Skeletal muscle satellite cell (primary cell): ENCODE results near the gene STK10.

Source experiments
- H3K27me3 ChIP-seq: 2 replicates; pipeline ENCODE4 v1.7.0; 2013; ENCODE audit warnings: low read length; ENCODE audit not compliant: control insufficient read depth, insufficient read depth
- H3K36me3 ChIP-seq: 2 replicates; pipeline ENCODE4 v1.7.0; 2013; ENCODE audit warnings: mild to moderate bottlenecking, control low read depth, low read length; ENCODE audit not compliant: insufficient read depth
- H3K4me1 ChIP-seq: 2 replicates; pipeline ENCODE4 v1.7.0; 2013; ENCODE audit warnings: low read length; ENCODE audit not compliant: control insufficient read depth, insufficient read depth
- H3K4me2 ChIP-seq: 2 replicates; pipeline ENCODE4 v1.7.0; 2013; ENCODE audit warnings: mild to moderate bottlenecking, low read length
- H3K4me3 ChIP-seq: 2 replicates; pipeline ENCODE4 v1.7.0; 2013; ENCODE audit warnings: low read length
- H3K9ac ChIP-seq: 2 replicates; pipeline ENCODE4 v1.7.0; 2013; ENCODE audit warnings: mild to moderate bottlenecking, low read depth, low read length, moderate library complexity
- H3K9me3 ChIP-seq: replicated peaks from 2 replicates; pipeline ENCODE4 v1.7.0; 2013; ENCODE audit warnings: mild to moderate bottlenecking, control low read depth, low read length

STK10 gene

DNA sequence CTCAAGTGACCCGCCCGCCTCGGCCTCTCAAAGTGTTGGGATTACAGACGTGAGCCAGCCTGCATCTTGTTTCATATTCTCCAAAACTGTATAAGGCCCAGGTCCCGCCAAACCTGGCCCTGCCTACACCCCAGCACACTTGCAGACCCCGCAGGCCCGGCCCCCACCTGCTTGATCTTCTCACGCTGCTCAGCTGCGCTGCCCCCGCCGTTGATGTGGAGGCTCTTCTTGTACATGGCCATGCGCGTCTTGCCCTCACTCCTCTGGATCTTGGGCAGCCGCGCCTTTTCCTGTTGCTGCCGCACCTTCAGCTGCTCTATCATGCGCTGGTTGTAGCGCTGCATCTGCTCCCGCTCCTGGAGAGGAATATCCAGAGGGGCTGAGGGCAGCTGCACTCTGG is 132.6 kb downstream of the STK10 start:
- Histone ChIP-seq H3K9ac (no peak overlapping the region), H3K9me3 (no peaks in the 10 kb centered on the region), H3K27me3 (no peaks in the 10 kb centered on the region), H3K4me1 (peaks cover 15% of the 10 kb centered on the region), H3K4me2 (no peak overlapping the region), H3K4me3 (no peak overlapping the region), H3K36me3 (peaks cover 47% of the 10 kb centered on the region)

DNA sequence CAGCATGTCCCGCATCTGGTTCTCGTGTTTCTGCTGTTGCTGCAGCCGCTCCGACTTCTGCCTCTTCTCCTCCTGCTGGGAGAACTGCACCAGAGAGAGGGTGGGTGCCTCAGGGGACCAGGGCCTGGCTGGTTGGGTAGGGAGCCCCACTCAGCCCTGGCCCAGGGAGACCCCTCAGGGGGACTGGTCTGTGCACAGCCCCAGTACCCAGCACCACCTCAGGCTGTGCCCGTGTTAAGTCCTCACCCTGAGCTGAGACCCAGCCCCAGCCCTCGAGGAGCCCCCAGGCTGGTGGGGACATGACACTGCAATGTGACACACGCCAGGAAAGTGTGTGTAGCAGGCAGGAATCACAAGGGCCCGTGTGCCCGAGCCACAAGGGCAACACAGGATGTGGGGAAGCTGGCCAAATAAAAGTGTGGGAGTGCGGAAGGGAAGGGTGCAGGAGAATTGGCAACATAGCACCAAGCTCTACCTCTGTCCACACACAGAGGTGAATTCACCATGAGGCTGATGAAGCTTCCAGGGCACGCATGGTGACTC is 133.3 kb downstream of the STK10 start:
- Histone ChIP-seq H3K36me3 (peaks cover 48% of the 10 kb centered on the region), H3K4me2 (no peak overlapping the region), H3K9me3 (no peaks in the 10 kb centered on the region), H3K27me3 (no peaks in the 10 kb centered on the region), H3K9ac (no peak overlapping the region), H3K4me1 (peaks cover 15% of the 10 kb centered on the region), H3K4me3 (no peak overlapping the region)

DNA sequence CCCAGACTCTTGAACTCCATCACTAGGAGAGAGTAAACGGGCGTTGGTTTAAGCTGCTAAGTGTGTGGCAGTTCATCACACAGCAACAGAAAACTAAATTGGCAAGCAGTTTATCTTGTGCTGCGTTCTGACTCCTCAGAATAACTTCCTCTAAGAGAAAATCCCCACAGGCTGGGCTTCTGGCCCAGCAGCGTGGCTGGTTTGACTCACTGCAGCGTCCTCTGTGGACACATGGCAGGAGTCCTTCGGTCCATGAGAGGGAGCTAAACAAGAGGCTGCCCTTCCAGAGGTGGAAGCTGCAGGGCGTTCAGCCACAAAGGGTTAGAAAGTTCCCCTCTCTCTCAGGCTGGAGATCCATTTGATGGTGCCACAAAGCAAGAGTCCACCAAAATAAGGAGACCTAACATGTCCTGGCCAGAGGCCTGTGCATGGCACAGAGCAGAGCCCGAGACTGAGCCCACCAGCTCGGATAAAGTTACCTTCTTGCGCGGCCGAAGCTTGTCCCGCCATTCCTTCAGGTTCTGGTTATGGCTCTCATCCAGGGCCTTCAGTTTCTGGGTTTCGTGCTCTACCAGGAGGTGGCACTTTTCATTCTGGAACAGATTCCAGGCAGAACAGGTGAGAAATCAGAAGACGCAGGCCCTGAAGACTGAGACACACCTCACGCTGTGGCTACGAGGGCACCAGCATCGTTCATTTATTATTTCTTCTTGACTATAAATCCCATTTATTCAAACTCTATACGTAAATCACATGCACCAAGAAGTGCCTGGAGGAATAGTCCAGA is 135.4 kb downstream of the STK10 start:
- H3K27me3 ChIP-seq: no peaks in the 10 kb centered on the region
- no peak overlapping the region for H3K4me3 ChIP-seq
- peak overlapping the region; percentile 12 for H3K9ac ChIP-seq
- no peaks in the 10 kb centered on the region for H3K9me3 ChIP-seq
- H3K36me3 ChIP-seq: peaks cover 49% of the 10 kb centered on the region
- H3K4me1 ChIP-seq: peaks cover 15% of the 10 kb centered on the region
- peak overlapping the region; percentile 22 for H3K4me2 ChIP-seq

DNA sequence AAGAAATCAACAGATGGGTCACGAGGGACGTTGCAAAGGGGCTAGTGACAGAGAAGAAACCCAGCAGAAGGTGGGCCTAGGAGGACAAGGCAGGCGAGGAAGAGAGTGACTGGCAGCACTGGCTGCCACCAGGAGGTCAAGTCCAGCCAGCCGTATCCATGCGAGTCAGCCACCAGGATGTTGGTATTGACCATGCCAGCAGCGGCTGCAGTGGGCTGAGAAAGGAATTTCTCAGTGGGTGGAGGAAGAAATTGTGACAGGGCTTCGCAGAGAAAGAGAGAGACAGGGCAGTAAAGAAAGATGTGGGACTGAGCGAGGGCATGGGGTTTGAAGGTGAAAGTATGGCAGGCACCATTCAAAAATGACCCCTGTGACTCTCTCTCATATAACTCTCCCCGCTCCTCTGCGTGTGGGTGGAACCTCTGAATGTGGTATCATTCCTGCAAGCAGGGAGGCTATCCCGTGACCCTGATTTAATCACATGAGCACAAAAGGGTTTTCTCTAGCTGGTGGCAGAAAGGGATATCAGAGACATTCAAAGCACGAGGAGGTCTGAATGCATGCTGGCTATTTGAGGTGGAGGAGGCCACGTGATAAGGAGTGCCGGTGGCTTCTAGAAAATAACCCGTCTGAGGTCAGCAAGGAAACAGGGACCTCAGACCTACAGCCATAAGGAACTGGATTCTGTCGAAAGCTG is 136.2 kb downstream of the STK10 start:
- H3K36me3 ChIP-seq: peaks cover 56% of the 10 kb centered on the region

DNA sequence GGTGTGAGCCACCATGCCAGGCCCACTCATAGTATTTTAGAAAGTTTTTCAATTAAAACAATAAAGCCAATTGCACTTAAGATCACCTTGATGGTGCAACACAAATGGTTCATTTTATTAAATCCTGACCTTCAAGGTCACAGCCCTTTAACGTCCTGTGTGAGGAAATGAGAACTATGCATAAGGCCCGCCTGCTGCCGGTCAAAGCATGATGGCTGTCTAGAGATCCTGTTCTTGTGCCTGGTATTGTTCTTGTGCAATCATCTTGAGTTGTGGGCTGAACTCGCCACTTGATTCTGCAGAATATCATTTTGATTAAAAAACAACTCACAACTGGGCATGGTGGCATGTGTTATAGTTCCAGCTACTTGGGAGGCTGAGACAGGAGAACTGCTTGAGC is 137.9 kb downstream of the STK10 start:
- peaks cover 56% of the 10 kb centered on the region for H3K36me3 ChIP-seq
- H3K4me3 ChIP-seq: no peak overlapping the region
- H3K4me2 ChIP-seq: no peak overlapping the region
- H3K27me3 ChIP-seq: no peaks in the 10 kb centered on the region
- H3K4me1 ChIP-seq: peaks cover 15% of the 10 kb centered on the region
- no peaks in the 10 kb centered on the region for H3K9me3 ChIP-seq
- no peak overlapping the region for H3K9ac ChIP-seq

More for the DNA sequence above, 136.2 kb downstream of the STK10 start:
- Histone ChIP-seq H3K9ac (peak overlapping the region; percentile 12), H3K4me2 (peak overlapping the region; percentile 22), H3K9me3 (no peaks in the 10 kb centered on the region), H3K4me1 (peaks cover 15% of the 10 kb centered on the region), H3K4me3 (no peak overlapping the region), H3K27me3 (no peaks in the 10 kb centered on the region)

DNA sequence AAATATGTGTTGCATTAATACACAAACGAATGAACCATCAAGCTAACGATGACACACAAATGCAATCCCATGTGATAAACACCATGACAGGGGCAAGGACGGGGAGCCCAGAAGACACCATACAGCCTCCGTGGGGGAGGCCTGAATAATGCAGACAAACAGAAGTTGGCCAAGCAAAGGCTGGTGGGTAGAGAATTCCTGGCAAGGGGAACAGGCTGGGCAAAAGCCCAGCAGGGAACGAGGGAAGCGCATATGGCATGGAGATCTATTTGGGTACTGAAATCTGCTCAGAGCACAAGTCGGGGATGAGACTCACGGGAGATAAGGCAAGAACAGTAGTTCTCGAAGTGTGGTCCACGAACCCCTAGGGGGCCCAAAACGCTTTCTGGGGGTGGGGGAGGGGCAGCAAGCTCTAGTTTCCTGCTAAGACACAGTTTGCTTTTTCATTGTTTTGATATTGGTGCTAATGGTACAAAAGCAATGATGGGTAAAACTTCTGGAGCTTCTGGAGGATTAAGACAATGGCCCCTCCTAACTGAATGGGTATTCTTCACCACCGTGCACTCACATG is 138.7 kb downstream of the STK10 start:
- H3K9me3 ChIP-seq: no peaks in the 10 kb centered on the region
- no peaks in the 10 kb centered on the region for H3K27me3 ChIP-seq
- no peak overlapping the region for H3K4me3 ChIP-seq
- no peak overlapping the region for H3K4me2 ChIP-seq
- H3K4me1 ChIP-seq: peaks cover 15% of the 10 kb centered on the region
- H3K9ac ChIP-seq: no peak overlapping the region
- peaks cover 55% of the 10 kb centered on the region for H3K36me3 ChIP-seq

DNA sequence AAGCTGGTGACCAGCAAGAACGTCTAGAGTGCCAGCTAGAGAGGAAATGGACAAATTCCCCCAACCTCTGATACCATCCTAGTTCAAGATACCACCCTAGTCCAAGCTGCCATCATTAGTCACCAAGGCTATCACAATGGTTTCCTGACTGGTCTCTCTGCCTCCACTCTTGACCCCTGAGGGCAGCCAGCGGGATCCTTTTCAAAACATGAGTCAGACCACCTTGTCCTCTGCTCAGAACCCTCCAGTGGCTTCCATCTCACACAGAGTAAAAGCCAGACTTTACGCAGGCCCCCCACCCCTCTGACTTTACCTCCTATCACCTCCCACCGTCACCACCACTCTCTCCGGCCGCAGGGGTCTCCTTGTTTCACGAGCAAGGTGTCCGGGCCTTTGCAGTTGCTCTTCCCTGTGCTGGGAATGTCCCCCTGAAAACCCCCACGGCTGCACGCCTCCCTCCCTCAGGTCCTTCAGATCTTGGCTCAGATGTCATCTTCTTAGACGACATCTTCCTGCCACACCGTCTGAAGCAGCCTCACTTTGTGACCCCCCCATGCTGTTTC is 139.4 kb downstream of the STK10 start:
- Histone ChIP-seq H3K36me3 (peaks cover 55% of the 10 kb centered on the region), H3K9me3 (no peaks in the 10 kb centered on the region), H3K4me2 (no peak overlapping the region), H3K4me1 (peaks cover 15% of the 10 kb centered on the region), H3K4me3 (no peak overlapping the region), H3K27me3 (no peaks in the 10 kb centered on the region), H3K9ac (no peak overlapping the region)

DNA sequence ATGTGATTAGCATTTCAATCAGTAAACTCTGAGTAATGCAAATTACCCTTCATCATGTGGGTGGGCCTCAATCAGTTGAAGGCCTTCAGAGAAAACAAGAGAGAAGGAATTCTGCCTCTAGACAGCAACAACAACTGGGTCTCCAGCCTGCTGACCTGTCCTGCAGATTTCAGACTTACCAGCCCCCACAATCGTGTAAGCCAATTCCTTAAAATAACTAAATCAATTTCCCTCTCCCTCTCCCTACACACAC is 139.9 kb downstream of the STK10 start:
- H3K4me1 ChIP-seq: peaks cover 15% of the 10 kb centered on the region
- H3K9ac ChIP-seq: no peak overlapping the region
- H3K27me3 ChIP-seq: no peaks in the 10 kb centered on the region
- H3K9me3 ChIP-seq: no peaks in the 10 kb centered on the region
- H3K4me2 ChIP-seq: no peak overlapping the region
- H3K4me3 ChIP-seq: no peak overlapping the region
- H3K36me3 ChIP-seq: peaks cover 55% of the 10 kb centered on the region

DNA sequence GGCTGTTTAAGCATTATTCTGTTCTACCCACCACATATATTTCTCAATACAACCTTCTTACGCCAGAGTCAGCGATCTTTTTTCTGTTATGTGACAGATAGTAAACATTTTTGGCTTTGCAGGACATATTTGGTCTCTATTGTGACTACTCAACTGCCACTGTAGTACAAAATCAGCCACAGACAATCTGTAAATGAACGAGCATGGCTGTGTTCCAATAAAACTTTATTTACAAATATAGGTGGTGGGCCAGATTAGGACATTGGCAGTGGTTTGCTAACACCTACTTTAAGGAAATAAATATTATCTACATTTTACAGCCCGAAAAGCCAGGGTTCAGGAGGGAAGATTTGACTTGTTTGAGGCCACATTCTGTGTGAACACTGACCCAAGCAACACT is 141.4 kb downstream of the STK10 start:
- Histone ChIP-seq H3K4me1 (peaks cover 3% of the 10 kb centered on the region), H3K36me3 (peaks cover 41% of the 10 kb centered on the region), H3K9ac (no peak overlapping the region), H3K9me3 (no peaks in the 10 kb centered on the region), H3K27me3 (no peaks in the 10 kb centered on the region), H3K4me2 (no peak overlapping the region), H3K4me3 (no peak overlapping the region)

DNA sequence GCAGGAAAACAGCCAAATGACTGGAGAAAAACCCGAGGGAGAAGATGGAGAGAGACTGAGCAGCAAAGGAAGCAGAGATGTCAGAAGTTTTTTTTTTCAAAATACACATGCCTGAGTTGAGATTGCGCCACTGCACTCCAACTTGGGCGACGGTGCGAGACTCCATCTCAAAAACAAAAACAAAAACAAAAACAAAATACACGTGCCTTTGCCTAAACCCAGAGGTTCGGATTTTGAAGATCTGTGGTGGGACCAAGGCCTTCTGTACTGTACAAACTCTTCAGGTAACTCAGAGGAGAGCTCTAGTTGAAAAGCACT is 142.8 kb downstream of the STK10 start:
- Histone ChIP-seq H3K4me2 (no peak overlapping the region), H3K36me3 (peaks cover 33% of the 10 kb centered on the region), H3K9ac (no peak overlapping the region), H3K4me1 (no peaks in the 10 kb centered on the region), H3K27me3 (no peaks in the 10 kb centered on the region), H3K4me3 (no peak overlapping the region), H3K9me3 (no peaks in the 10 kb centered on the region)

DNA sequence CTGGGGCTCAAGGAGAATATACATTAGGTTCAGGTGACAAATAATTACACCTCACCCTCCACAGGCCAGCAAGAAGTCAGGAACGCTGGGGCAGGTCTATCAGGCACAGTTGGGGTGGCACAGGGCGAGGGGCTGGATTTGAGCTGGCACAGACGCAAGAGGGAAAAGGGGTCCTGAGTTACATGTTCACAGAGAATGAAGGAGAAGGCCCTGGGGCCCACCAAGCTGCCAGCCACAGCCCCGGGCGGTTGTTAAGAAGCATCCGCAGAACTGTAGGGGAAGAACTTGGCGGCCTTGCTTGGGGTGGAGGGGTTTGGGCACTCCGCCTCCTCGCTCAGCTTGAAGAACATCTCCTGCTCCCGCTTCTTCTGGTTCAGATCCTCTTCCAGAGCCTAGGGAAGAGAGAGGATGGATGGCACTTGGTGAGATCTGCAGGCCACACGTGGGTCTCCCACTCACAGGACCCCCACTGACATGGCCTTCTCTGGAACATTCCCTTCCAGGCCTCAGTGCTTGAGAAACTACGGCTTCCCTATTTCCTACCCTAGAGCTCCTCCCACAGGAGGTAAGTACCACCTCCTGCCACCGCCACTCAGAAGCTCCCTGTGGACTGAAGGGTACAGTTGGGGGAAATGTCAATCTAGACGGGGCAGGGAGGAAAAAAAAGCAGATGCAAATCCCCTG is 143.3 kb downstream of the STK10 start:
- no peak overlapping the region for H3K4me2 ChIP-seq
- H3K9ac ChIP-seq: no peak overlapping the region
- H3K27me3 ChIP-seq: no peaks in the 10 kb centered on the region
- no peaks in the 10 kb centered on the region for H3K9me3 ChIP-seq
- no peak overlapping the region for H3K4me3 ChIP-seq
- H3K36me3 ChIP-seq: peaks cover 29% of the 10 kb centered on the region
- H3K4me1 ChIP-seq: no peaks in the 10 kb centered on the region
